ENCODE results near the gene MEF2C.

MEF2C gene

DNA sequence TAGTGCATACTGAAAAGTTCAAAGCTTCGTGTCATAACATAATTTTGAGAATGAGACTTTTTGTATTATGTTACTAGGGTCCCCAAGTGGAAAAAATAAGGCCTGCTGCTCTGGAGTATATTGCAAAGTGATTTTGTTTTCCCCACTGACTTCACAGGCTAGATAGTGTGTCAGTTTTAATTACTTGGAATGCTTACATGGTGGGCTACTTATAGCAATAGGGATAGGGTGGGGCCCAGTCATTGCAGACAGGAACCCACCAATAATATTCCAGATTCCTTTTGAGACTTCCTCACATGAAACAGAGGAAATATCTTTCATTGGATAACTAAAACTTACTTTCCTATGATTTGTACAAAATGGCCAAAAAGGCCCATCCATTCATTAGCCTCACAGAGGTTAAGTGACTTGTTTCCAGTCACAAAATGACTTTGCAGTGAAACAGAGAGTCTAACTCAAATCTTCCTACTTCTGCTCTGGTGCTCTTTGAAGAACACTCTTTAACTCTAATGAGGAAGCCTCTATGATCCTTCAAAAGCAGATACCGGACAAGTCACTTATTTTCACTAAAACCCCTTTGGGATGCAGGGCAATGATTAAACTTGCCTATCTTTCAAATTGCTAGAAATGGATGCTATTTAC is 16.2 kb upstream of the MEF2C start:
- no peaks in the 10 kb centered on the region for H3K27me3 Mint-ChIP-seq (ENCODE audit: low read depth)
- H3K9me3 Mint-ChIP-seq, result no peaks in the 10 kb centered on the region
- no peaks in the 10 kb centered on the region for H3K36me3 Mint-ChIP-seq (ENCODE audit: low read depth)
- no peak overlapping the region for H3K27ac Mint-ChIP-seq
- peak overlapping the region in 2 of 3 experiments; percentile 56 to 60 for H3K4me3 Mint-ChIP-seq
- peaks cover 15% of the 10 kb centered on the region for H3K4me1 Mint-ChIP-seq
- no peak for TF ChIP-seq CTCF (IDR thresholded peaks at IDR 0.05; ENCODE audit: unreplicated experiment in 3 of 3)

- Mint-ChIP-seq H3K4me1 (peaks cover 18% of the 10 kb centered on the region), H3K27me3 (ENCODE audit: low read depth) (no peaks in the 10 kb centered on the region), H3K9me3 (no peaks in the 10 kb centered on the region), H3K36me3 (ENCODE audit: low read depth) (no peaks in the 10 kb centered on the region), H3K27ac (no peak overlapping the region), H3K4me3 (peak overlapping the region in 2 of 3 experiments; percentile 57 to 73)
- TF ChIP-seq CTCF (IDR thresholded peaks at IDR 0.05; ENCODE audit: unreplicated experiment in 3 of 3), result no peak
These were observed 14.8 kb upstream of the MEF2C start for GRCh38 chr5:88897748-88898147.

- H3K27me3 Mint-ChIP-seq (ENCODE audit: low read depth), result peaks cover 3% of the 10 kb centered on the region
- H3K36me3 Mint-ChIP-seq (ENCODE audit: low read depth), result no peaks in the 10 kb centered on the region
- peaks cover 30% of the 10 kb centered on the region for H3K4me1 Mint-ChIP-seq
- peak overlapping the region in 2 of 3 experiments; percentile 0 to 49 for H3K4me3 Mint-ChIP-seq
- H3K9me3 Mint-ChIP-seq, result no peaks in the 10 kb centered on the region
- no peak overlapping the region for H3K27ac Mint-ChIP-seq
- no peak for TF ChIP-seq CTCF (IDR thresholded peaks at IDR 0.05; ENCODE audit: unreplicated experiment in 3 of 3)
These were observed 12.9 kb upstream of the MEF2C start for GRCh38 chr5:88895681-88896501.

DNA sequence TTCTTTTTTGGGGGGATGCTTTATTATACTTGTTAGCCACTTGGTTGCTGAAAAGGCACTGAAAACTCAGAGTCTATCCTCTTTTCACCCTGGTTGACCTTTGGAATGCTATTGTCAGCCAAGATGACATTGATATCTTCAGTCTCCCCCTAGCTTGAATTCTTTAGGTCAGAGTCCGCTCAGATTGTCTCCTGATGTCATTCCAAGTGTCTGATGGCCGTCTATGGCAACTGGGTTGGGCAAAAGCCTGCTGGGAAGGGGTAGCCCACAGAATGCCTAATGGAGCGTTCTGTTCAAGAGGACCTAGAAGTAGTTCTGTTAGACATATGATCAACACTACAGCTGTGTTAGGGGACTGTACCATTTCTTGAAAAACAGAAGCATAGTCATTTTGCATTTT is 9.7 kb upstream of the MEF2C start:
- Mint-ChIP-seq H3K36me3 (ENCODE audit: low read depth) (no peaks in the 10 kb centered on the region), H3K4me1 (peaks cover 50% of the 10 kb centered on the region), H3K4me3 (peak overlapping the region in 1 of 3 experiments; percentile 54), H3K27ac (no peak overlapping the region), H3K9me3 (no peaks in the 10 kb centered on the region), H3K27me3 (ENCODE audit: low read depth) (peaks cover 30% of the 10 kb centered on the region)
- TF ChIP-seq CTCF (IDR thresholded peaks at IDR 0.05; ENCODE audit: unreplicated experiment in 3 of 3), result no peak

DNA sequence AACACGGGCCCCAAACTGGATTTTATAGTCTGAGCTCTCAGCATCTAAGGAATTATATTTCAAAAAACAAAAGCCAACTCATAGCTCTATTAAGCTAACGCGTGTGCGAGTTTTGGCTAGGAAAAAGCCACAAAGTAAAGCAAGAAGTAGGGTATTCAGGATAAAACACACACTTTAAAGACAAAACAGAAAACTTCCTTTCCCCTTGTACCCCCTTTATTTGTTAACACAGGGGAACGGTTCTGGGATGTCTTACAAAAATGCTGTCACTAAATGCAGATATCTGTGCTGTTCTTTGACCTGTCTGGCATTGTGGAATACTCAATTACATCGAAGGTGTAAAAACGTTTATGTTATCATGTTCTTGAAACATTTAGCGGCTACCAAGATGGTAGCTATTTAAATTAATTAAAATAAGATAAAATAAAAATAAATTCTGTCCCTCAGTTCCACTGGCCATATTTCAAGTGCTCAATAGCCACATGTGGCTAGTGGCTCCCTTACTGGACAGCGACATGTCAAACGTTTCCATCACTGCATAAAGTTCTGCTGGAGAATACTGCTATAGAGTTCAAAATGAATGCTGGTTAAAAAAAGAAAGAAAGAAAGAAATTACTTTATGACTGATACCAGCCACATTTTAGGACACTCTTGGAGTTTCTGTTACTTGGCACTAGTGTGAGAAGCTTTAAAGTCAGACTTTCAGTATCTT is 7.2 kb upstream of the MEF2C start:
- peaks cover 45% of the 10 kb centered on the region for H3K27me3 Mint-ChIP-seq (ENCODE audit: low read depth)
- peaks cover 45% of the 10 kb centered on the region for H3K4me1 Mint-ChIP-seq
- no peaks in the 10 kb centered on the region for H3K36me3 Mint-ChIP-seq (ENCODE audit: low read depth)

More for the DNA sequence above, 7.2 kb upstream of the MEF2C start:
- Mint-ChIP-seq H3K4me3 (peak overlapping the region; percentile 92), H3K9me3 (no peaks in the 10 kb centered on the region), H3K27ac (no peak overlapping the region)
- no peak for TF ChIP-seq CTCF (IDR thresholded peaks at IDR 0.05; ENCODE audit: unreplicated experiment in 3 of 3)

Measured in nephron (organoid).